IMR-90 (cell line): Measurements from ENCODE around the gene TEX261. TPM values are rescaled to one million over a fixed set of nuclear protein-coding genes. Genes with fewer than 3 reads are reported as not detected.

Experiments
- ATAC-seq: fragments of 200-7000 bp; cut with Tn5 transposase; 2 replicates; pipeline ENCODE4 v1.9.1; 2020; ENCODE audit warnings: low read depth, mild to moderate bottlenecking, moderate library complexity
- BruUV-seq: library from RNA; stranded (reverse); fragments of 400-500 nt; replicated peaks from 2 replicates; lab custom pipeline; 2021; lab: Mats Ljungman, UMichigan
- CTCF ChIA-PET: fragments of 300-600 bp; formaldehyde crosslinking; extraction: SDS; loops from one replicate; lab custom pipeline; 2021; ENCODE audit warnings: antibody characterized with exemption; lab: Yijun Ruan, JAX
- POLR2A ChIA-PET: fragments of 300-600 bp; sonication (Branson Sonifier 250); formaldehyde crosslinking; loops from one replicate; lab custom pipeline; 2022; ENCODE audit warnings: antibody characterized with exemption; ENCODE audit not compliant: unreplicated experiment; lab: Charles Lee
- DNase-seq: peaks from one replicate; pipeline ENCODE4 v3.0.0; 2013
- H2AFZ ChIP-seq: replicated peaks from 2 replicates; pipeline ENCODE3; 2013; ENCODE audit warnings: low read length, mild to moderate bottlenecking; ENCODE audit not compliant: poor library complexity
- H2AK5ac ChIP-seq: 2 replicates; pipeline ENCODE4 v1.6.1; 2013; ENCODE audit warnings: low read depth, low read length, inconsistent platforms
- H2AK9ac ChIP-seq: replicated peaks from 2 replicates; pipeline ENCODE3; 2013; ENCODE audit warnings: mild to moderate bottlenecking, low read depth, low read length, moderate library complexity; ENCODE audit not compliant: poor library complexity
- H2BK120ac ChIP-seq: 2 replicates; pipeline ENCODE4 v1.6.1; 2013; ENCODE audit warnings: low read depth, low read length, inconsistent platforms
- H2BK15ac ChIP-seq: 3 replicates; pipeline ENCODE4 v1.6.1; 2013; ENCODE audit warnings: low read depth, low read length, inconsistent platforms
- H2BK20ac ChIP-seq: 2 replicates; pipeline ENCODE4 v1.6.1; 2013; ENCODE audit warnings: low read depth, mild to moderate bottlenecking, inconsistent platforms, low read length, moderate library complexity
- H2BK5ac ChIP-seq: 2 replicates; pipeline ENCODE4 v1.6.1; 2013; ENCODE audit warnings: mild to moderate bottlenecking, low read depth, low read length, inconsistent platforms; ENCODE audit not compliant: poor library complexity, severe bottlenecking
- H3K14ac ChIP-seq: replicated peaks from 2 replicates; pipeline ENCODE4 v1.6.1; 2013; ENCODE audit warnings: low read depth, low read length, inconsistent platforms
- H3K18ac ChIP-seq: 2 replicates; pipeline ENCODE4 v1.6.1; 2013; ENCODE audit warnings: low read depth, low read length, control low read depth
- H3K23ac ChIP-seq: 2 replicates; pipeline ENCODE4 v1.6.1; 2013; ENCODE audit warnings: low read depth, low read length, inconsistent platforms
- H3K27ac ChIP-seq: 2 replicates; pipeline ENCODE4 v1.5.1; 2013; ENCODE audit warnings: mild to moderate bottlenecking, control low read depth, low read length; ENCODE audit not compliant: insufficient read depth
- H3K27me3 ChIP-seq: 2 replicates; pipeline ENCODE4 v1.6.1; 2013; ENCODE audit warnings: low read length; ENCODE audit not compliant: control insufficient read depth, insufficient read depth
- H3K36me3 ChIP-seq: 2 replicates; pipeline ENCODE4 v1.6.1; 2013; ENCODE audit warnings: low read length, mixed read lengths; ENCODE audit not compliant: control insufficient read depth, insufficient read depth
- H3K4ac ChIP-seq: 2 replicates; pipeline ENCODE4 v1.6.1; 2013; ENCODE audit warnings: low read depth, low read length, inconsistent platforms
- H3K4me1 ChIP-seq: 2 replicates; pipeline ENCODE4 v1.6.1; 2013; ENCODE audit warnings: low read length, mixed read lengths; ENCODE audit not compliant: control insufficient read depth, insufficient read depth
- H3K4me2 ChIP-seq: 2 replicates; pipeline ENCODE4 v1.6.1; 2013; ENCODE audit warnings: low read depth, mild to moderate bottlenecking, control low read depth, low read length, moderate library complexity
- H3K4me3 ChIP-seq: 2 replicates; pipeline ENCODE4 v1.5.1; 2013; ENCODE audit warnings: low read depth, mild to moderate bottlenecking, control low read depth, low read length, moderate library complexity; ENCODE audit not compliant: insufficient read depth
- H3K56ac ChIP-seq: 2 replicates; pipeline ENCODE4 v1.6.1; 2013; ENCODE audit warnings: low read length, inconsistent platforms; ENCODE audit not compliant: insufficient read depth; ENCODE audit errors: extremely low read depth
- H3K79me1 ChIP-seq, 2 experiments: 2 replicates each; pipeline ENCODE4 v1.6.1; 2013; ENCODE audit warnings: low read length in 2 of 2, inconsistent platforms in 1 of 2, low read depth in 1 of 2
- H3K9ac ChIP-seq: 2 replicates; pipeline ENCODE4 v1.6.1; 2013; ENCODE audit warnings: low read depth, low read length, control low read depth
- H3K9me1 ChIP-seq: 2 replicates; pipeline ENCODE4 v1.6.1; 2013; ENCODE audit warnings: low read length, inconsistent platforms; ENCODE audit not compliant: insufficient read depth
- H3K9me3 ChIP-seq: 2 replicates; pipeline ENCODE4 v1.6.1; 2013; ENCODE audit warnings: low read length; ENCODE audit not compliant: control insufficient read depth, insufficient read depth
- H4K20me1 ChIP-seq: 2 replicates; pipeline ENCODE4 v1.6.1; 2013; ENCODE audit warnings: low read length, inconsistent platforms; ENCODE audit not compliant: insufficient read depth
- H4K5ac ChIP-seq: 2 replicates; pipeline ENCODE4 v1.6.1; 2013; ENCODE audit warnings: mild to moderate bottlenecking, low read depth, low read length, control low read depth
- H4K8ac ChIP-seq, 2 experiments: 2 replicates each; pipeline ENCODE4 v1.6.1; 2013; ENCODE audit warnings: low read depth in 2 of 2, low read length in 2 of 2, control low read depth in 1 of 2, inconsistent platforms in 1 of 2
- H4K91ac ChIP-seq: 2 replicates; pipeline ENCODE4 v1.6.1; 2013; ENCODE audit warnings: low read depth, low read length, inconsistent platforms; ENCODE audit not compliant: insufficient read depth
- BHLHE40 ChIP-seq: fragments of 150-350 bp; IDR thresholded peaks from 2 replicates; pipeline ENCODE4 v1.6.1; 2016; ENCODE audit warnings: mild to moderate bottlenecking, low read depth, low read length
- CEBPB ChIP-seq: IDR thresholded peaks from 2 replicates; pipeline ENCODE4 v1.6.1; 2012; ENCODE audit warnings: low read depth, low read length, improper control_type of control experiment
- CHD1 ChIP-seq: IDR thresholded peaks from 2 replicates; pipeline ENCODE4 v1.6.1; 2012; ENCODE audit warnings: low read depth, low read length, improper control_type of control experiment
- CTCF ChIP-seq: conservative IDR thresholded peaks from 2 replicates; pipeline ENCODE4 v1.5.1; 2012; ENCODE audit warnings: mild to moderate bottlenecking, low read depth, low read length, improper control_type of control experiment
- ELK1 ChIP-seq: fragments of 150-350 bp; IDR thresholded peaks from 2 replicates; pipeline ENCODE4 v1.6.1; 2016; ENCODE audit warnings: low read depth, mild to moderate bottlenecking, low read length, moderate library complexity, borderline replicate concordance
- FOS ChIP-seq: fragments of 150-350 bp; IDR thresholded peaks from 2 replicates; pipeline ENCODE4 v1.6.1; 2016; ENCODE audit warnings: low read depth, low read length
- MAFK ChIP-seq: IDR thresholded peaks from 2 replicates; pipeline ENCODE4 v1.6.1; 2012; ENCODE audit warnings: low read depth, low read length, improper control_type of control experiment
- MAZ ChIP-seq: IDR thresholded peaks from 2 replicates; pipeline ENCODE4 v1.6.1; 2012; ENCODE audit warnings: low read depth, mild to moderate bottlenecking, low read length, improper control_type of control experiment, moderate library complexity, borderline replicate concordance
- MXI1 ChIP-seq: IDR thresholded peaks from 2 replicates; pipeline ENCODE4 v1.6.1; 2012; ENCODE audit warnings: low read depth, mild to moderate bottlenecking, low read length, moderate library complexity, borderline replicate concordance
- NFE2L2 ChIP-seq: fragments of 150-350 bp; IDR thresholded peaks from 2 replicates; pipeline ENCODE4 v1.6.1; 2016; ENCODE audit warnings: low read depth, mild to moderate bottlenecking, low read length
- POLR2A ChIP-seq: IDR thresholded peaks from 2 replicates; pipeline ENCODE4 v1.6.1; 2012; ENCODE audit warnings: mild to moderate bottlenecking, low read depth, low read length
- RAD21 ChIP-seq: IDR thresholded peaks from 2 replicates; pipeline ENCODE4 v1.6.1; 2012; ENCODE audit warnings: low read length, improper control_type of control experiment
- RCOR1 ChIP-seq: IDR thresholded peaks from 2 replicates; pipeline ENCODE4 v1.6.1; 2012; ENCODE audit warnings: mild to moderate bottlenecking, low read length, improper control_type of control experiment; ENCODE audit not compliant: insufficient replicate concordance
- RFX5 ChIP-seq: IDR thresholded peaks from 2 replicates; pipeline ENCODE4 v1.8.0; 2012; ENCODE audit warnings: low read depth, mild to moderate bottlenecking, low read length, moderate library complexity
- SMC3 ChIP-seq: fragments of 150-350 bp; IDR thresholded peaks from 2 replicates; pipeline ENCODE4 v1.6.1; 2016; ENCODE audit warnings: low read depth, mild to moderate bottlenecking, antibody characterized with exemption, low read length, moderate library complexity
- USF2 ChIP-seq: fragments of 150-350 bp; IDR thresholded peaks from 2 replicates; pipeline ENCODE4 v1.6.1; 2017; ENCODE audit warnings: mild to moderate bottlenecking, antibody characterized with exemption, low read length, low read depth
- WGBS, 2 experiments: methylation state at CpG; one replicate each; pipeline versions ENCODE4 v1.1.5 to v1.1.7; 2013; ENCODE audit warnings: missing lambda C conversion rate in 2 of 2; ENCODE audit not compliant: insufficient read length in 1 of 2; ENCODE audit errors: extremely low coverage in 2 of 2; 5-methylcytosine and 5-hydroxymethylcytosine counted together
- dilution Hi-C: fragments of 300-500 bp; cut with HindIII; formaldehyde crosslinking; loops from one replicate; pipeline ENCODE4 v1.14.3; 2018; ENCODE audit warnings: low sequenced_read_pairs; ENCODE audit not compliant: unreplicated experiment
- in situ Hi-C: fragments of 300-500 bp; cut with MboI; formaldehyde crosslinking; loops from 3 replicates; pipeline ENCODE4 v1.14.3; 2019; ENCODE audit warnings: low sequenced_read_pairs, inconsistent platforms, mixed read lengths
- intact Hi-C: fragments of 100-400 bp; cut with micrococcal nuclease; formaldehyde crosslinking; loops from 2 replicates; pipeline ENCODE4 v1.10.0; 2022
- polyA plus RNA-seq, 3 experiments: library from polyadenylated mRNA; depleted of rRNA; stranded (reverse); fragments of >200 nt; gene quantifications; 2 replicates each; pipeline ENCODE4 v1.2.3, GENCODE V29; 2012; ENCODE audit warnings: low replicate concordance in 1 of 3
- total RNA-seq: library from RNA; depleted of rRNA; stranded (reverse); fragments of >200 nt; gene quantifications from 2 replicates; pipeline ENCODE4 v1.2.3, GENCODE V29; 2012

Gene TEX261
- total and polyA plus RNA-seq, 2 of the 4 experiments (the other 2 are of a cell fraction) = 26.3 to 69.8 TPM

- ATAC-seq (no peak), DNase-seq (no peak)
- H3K4me2 ChIP-seq = no peak overlapping the region
- no peak overlapping the region for H4K5ac ChIP-seq
- no peak overlapping the region for H2BK5ac ChIP-seq
- no peak overlapping the region for H3K27ac ChIP-seq
- H3K27me3 ChIP-seq = no peaks in the 10 kb centered on the region
- peaks cover 4% of the 10 kb centered on the region for H3K4me1 ChIP-seq
- no peak overlapping the region for H3K56ac ChIP-seq
- no peak overlapping the region for H3K18ac ChIP-seq
- H4K20me1 ChIP-seq = no peaks in the 10 kb centered on the region
- no peak overlapping the region for H2BK15ac ChIP-seq
- intact Hi-C loops = no loop called here
- no peak overlapping the region for H2AK9ac ChIP-seq
- CTCF ChIA-PET = interaction anchor here (0.9 to 2.1 kb wide), 22 partner anchors 10 to 645 kb away, joined by 3 to 22 read pairs (median 6); partner anchors contain the start of gene ANKRD53
- H3K36me3 ChIP-seq = no peaks in the 10 kb centered on the region
- no peaks in the 10 kb centered on the region for H3K9me3 ChIP-seq
- no peak overlapping the region for H3K23ac ChIP-seq
- no peak overlapping the region for H2AK5ac ChIP-seq
- H4K91ac ChIP-seq = no peak overlapping the region
- BruUV-seq = no TSS peak
- dilution Hi-C loops = no loop called here
- H3K4ac ChIP-seq = no peak overlapping the region
- in situ Hi-C loops = loop anchor here (5.0 kb wide), 1 partner anchor 82 kb away; no protein-coding TSS in a partner anchor
- H4K8ac ChIP-seq = no peak overlapping the region
- H2BK120ac ChIP-seq = no peak overlapping the region
- H3K79me1 ChIP-seq = 0 out of 4 replicates have a peak, but pooled peaks cover 0 to 4% of the 10 kb centered on the region in 2 experiments
- WGBS, 2 experiments = 80% methylated on average over 1 of the region's 11 CpGs; no CpG with 5 or more reads in 1 of the 2 experiments
- H3K9ac ChIP-seq = no peak overlapping the region
- peaks cover 7% of the 10 kb centered on the region; the same call in 1 of the 2 replicates for H3K9me1 ChIP-seq
- no peak overlapping the region for H3K14ac ChIP-seq
- POLR2A ChIA-PET = interaction anchor here (0.6 kb wide), 1 partner anchor 813 kb away, joined by 6 read pairs; no protein-coding TSS in a partner anchor
- H2AFZ ChIP-seq = no peak overlapping the region
- no peak overlapping the region for H3K4me3 ChIP-seq
- TF ChIP-seq CEBPB (no peak), USF2 (no peak), BHLHE40 (no peak), POLR2A (no peak), ELK1 (no peak), FOS (no peak), CTCF (no peak), NFE2L2 (no peak), MAZ (no peak), SMC3 (no peak), CHD1 (no peak), RAD21 (no peak), MXI1 (no peak), MAFK (no peak), RCOR1 (no peak), RFX5 (no peak)
- H2BK20ac ChIP-seq = no peak overlapping the region
These were observed 45.6 kb downstream of the TEX261 start for GRCh38 chr2:70949086-70949485.
